NCI-H774 (cell line): Measurements from ENCODE around the gene SEMA6A.
A peak's percentile ranks its signal among the peaks of the same experiment; 100 is the strongest.
"Not testable (repeated sequence)": the region's sequence is repeated elsewhere in the genome, so short reads cannot be mapped to it uniquely, and the experiment has no call there.

ENCODE experiments used
- DNase-seq: peaks from one replicate; lab custom pipeline; 2025; lab: John Stamatoyannopoulos, UW

The SEMA6A gene

DNA sequence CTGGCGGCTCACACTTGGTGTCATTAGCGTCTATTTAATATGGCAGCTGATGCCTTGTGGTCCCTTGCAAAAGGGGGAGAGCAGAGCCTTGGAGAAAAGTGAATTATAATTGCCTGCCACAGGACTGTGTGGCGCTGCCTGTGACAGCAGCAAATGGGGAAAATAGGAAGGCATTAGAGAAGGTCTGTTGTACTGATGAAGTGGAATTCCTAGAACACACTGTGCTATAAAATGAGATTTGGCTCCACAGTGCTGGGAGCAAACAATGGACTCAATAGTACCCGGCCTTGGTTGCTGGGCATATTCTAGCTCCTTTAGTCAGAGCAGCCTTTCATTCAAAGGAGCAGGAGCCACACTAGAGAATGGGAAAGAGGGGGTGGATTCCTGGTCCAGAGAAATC lies 21.3 kb downstream of the SEMA6A start:
- no peak for DNase-seq

- DNase-seq: no peak
Measured at GRCh38 chr5:116550082-116550481, 24.5 kb downstream of the SEMA6A start.

- DNase-seq: no peak
Measured at GRCh38 chr5:116546743-116547124, 27.9 kb downstream of the SEMA6A start.

DNA sequence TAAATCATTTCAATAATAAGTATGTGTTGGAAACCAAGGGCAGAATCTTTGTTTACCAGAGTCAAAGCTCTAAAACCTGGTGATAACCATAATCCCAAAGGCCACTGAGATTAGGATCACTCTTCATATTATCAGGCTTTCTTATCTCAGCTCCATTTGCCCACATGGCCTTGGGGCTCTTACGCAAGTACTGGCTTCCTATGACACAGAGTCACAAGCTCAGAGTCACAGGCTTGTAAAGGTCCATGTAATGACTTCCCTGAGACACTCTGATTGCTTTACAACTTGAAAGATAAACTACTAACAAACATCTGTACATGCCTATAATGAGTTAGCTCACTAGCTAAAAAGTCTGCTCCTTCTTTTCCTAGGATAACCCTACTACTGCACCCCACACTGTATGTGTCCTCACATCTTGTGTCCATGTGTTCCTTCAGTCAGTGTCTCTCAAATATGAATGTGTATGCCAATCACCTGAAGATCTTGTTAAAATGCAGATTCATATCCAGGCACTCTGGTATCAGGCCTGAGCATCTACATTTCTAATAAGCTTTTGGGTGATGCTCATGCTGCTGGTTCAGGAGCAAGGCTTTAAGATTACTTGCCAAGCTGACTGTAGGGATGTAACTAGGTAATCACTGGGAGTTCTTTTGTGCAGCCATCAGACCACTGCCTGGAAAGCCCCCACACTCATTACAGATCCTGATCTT lies 28.4 kb downstream of the SEMA6A start:
- no peak for DNase-seq

- DNase-seq: not testable (repeated sequence)
Measured at GRCh38 chr5:116545465-116545864, 29.2 kb downstream of the SEMA6A start.

DNA sequence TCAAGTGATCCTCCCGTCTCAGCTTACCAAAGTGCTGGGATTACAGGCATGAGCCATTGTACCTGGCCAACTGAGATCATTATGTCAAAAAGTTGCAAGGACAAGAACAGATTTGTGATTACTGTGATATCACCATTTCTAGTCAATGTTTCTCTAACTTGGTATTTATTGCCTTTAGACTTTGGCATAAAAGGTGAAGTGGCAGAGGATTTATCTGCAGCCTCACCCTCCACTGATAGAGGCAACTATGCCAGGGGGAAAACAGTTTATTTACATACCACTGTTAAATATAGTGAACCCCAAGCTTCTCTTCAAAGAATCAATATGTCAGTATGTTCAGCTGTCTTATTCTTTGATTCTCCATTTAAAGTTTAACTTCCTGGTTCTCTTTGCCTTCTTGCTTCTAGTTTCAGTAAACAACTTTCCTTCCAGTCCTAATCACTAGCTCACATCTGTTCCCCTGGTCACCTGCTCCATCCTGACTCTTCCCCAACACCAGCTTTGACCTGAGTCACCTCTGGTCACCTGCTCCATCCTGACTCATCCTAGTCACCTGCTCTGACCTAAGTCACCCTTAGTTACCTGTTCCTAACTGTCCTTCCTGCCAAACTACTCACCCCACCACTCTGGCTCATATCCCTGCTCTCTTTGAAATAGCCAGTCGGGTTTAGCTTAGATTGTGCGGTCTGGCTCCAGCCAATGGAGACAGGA lies 29.9 kb downstream of the SEMA6A start:
- DNase-seq: no peak

DNA sequence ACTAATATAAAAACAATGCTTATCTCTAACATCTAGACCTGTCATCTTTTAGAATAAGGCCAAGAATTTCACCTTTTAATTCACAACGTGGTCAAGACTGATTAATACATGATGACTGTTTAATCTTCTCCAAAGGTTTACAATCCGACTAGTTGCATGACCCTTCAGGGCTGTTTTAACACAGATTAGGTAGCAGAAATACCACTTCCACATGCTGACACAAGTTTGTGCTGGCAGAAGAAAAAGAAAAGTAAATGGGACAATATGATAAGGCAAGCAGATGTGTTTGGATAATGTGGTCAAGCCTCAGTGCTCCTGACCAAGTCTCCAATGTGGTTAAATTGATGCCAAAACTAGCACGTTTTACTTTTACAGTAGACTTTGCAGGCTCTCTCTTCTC lies 31.1 kb downstream of the SEMA6A start:
- DNase-seq: no peak

DNA sequence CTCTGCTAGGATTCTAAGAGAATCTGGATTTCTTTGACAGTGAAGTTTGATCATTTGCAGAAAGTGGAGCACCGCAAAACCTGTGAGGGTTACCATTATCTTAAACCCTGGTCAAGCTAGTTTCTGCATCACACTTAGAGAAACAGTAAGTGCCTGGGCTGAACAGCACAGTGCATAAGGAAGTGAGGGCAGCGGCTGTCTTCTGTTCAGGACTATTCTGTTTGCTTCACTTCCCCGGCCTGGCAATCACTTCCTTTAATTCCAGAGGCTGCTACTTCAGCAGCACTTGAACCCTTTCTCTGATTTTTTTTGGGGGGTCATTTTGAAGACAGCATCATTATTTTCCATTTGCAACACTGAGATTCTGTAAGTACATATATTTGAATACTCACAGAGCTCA lies 32.0 kb downstream of the SEMA6A start:
- no peak for DNase-seq

DNA sequence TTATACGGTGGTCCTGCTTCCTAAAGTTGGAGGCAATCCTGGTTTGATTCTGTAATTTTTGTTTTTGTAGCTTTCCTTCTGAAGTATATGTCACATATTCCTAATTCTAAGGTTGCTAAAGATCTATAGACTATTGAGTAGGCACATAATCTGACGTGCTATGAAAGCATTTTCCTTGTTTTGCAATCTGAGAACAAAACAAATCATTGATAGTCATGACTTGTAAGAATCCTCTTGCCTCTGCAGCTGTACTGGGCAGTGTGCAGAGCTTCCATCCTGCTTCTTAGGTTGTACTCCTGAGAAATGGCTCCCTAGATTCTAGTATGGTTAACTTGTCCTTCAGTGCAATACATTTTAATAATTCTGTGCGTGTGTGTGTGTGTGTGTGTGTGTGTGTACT lies 35.4 kb downstream of the SEMA6A start:
- DNase-seq: no peak

DNA sequence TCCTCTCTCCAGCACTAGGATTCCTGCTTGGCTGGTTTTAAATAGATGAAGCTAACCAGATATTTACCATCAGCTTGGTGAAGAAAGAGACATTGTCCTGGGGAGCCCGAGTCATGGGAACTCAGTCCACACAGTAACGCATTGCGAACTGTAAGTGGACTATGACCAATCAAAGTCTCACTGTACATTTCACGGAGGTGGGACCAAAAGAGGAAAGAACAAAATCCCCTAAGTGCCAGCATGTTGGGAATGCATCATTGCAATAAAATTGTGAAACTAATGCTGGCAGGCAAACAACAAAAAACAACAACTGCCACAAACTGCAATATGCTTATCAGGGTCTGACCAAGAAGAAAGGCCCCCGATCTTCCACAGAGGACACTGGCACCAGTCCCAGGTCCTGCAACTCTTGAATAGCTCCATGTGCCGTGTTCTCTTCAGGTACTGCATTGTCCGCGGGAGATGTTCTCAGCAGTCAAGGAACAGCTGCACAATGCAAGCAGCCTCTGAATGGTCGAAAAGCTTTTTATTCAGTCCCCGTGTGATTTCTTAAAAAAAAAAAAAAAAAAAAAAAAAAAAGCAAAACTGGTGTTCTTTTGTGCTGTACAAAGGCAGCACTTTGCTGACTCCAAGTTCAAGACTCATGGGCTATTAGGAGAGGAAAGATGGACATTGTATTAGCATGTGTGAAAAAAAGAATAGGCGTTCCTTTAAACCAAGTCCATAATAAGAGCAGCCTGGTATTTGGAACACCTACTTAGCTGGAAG lies 38.1 kb downstream of the SEMA6A start:
- no peak for DNase-seq

DNA sequence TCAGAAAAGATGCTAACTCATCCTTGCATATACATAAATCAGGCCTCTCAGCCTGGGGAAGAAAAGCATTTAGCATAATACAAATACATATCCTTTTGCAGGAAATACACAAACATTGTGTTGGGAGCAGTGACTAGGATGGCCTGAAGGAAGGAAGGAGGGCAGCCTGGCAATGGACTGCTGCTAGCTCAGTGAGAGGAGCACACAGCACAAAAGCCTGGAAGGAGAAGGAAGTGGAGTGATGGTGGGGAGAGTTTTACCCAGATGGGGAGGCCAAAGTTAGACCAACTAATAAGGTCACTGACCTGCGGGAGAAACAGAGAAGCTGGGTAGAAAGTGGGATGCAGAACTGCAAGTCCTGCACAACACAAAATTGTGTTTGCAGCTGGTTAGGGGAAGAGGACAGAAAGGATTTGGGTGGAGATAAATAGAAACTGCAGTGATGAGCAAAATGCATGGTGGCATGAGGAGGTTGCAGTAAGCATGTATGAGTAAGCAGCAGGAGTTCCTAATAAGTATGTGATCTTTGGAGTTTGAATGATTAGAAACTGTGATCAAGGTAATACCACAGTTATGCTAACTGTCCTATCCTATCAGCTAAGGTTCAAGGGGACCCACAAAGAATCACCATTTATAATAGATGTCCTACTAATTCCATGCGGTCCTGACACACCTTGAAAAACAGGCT lies 39.5 kb downstream of the SEMA6A start:
- DNase-seq: no peak

GRCh38 chr5:116532762-116533525 lies 41.7 kb downstream of the SEMA6A start:
- peak; percentile 79 for DNase-seq

GRCh38 chr5:116531635-116532034 lies 43.0 kb downstream of the SEMA6A start:
- DNase-seq: no peak

GRCh38 chr5:116531117-116531516 lies 43.5 kb downstream of the SEMA6A start:
- DNase-seq: no peak

- DNase-seq: no peak
Measured at GRCh38 chr5:116530276-116530675, 44.3 kb downstream of the SEMA6A start.

GRCh38 chr5:116529615-116530014 lies 45.0 kb downstream of the SEMA6A start:
- no peak for DNase-seq

GRCh38 chr5:116528519-116529234 lies 45.9 kb downstream of the SEMA6A start:
- DNase-seq: no peak

DNA sequence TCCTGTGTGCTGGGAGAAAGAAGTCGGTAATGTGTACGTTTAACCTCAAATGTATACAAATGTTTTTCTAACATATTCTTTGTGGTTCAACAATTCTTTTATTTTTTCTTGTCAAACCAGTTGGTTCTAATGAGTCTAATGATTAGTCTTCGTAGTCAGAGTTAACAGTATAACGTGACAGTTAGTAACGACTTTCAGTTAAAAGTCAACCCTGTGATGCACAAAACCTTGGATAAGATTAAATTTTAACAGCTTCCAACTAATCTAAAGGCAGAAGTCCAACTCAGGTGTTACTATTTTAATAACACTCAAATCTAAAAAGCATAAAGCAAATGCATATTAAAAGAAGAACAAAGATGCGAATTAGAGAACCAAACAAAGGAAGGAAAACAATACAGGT lies 47.0 kb downstream of the SEMA6A start:
- DNase-seq: no peak

DNA sequence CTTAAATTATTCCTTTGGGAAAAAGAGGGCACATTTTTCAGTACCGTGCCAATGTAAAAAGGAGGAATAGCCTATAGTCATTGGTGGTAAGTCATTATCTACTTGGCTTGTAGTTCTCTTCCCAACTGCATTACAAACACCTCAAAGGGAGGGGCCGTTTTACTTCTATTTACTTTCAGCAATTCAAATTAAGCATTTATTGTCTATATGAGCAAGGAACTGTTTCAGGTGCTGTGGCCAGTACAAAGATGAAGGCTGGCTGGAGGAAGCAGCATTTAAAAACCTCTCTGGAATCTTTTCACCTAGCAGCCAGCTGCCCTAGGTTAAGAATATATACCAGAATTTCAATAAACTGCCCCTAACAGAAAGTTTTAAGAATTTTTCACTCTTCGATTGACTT lies 48.9 kb downstream of the SEMA6A start:
- no peak for DNase-seq

- no peak for DNase-seq
Measured at GRCh38 chr5:116524966-116525365, 49.7 kb downstream of the SEMA6A start.
